ENCODE results near the gene HHIP. TPM values are rescaled to one million over a fixed set of nuclear protein-coding genes. Genes with fewer than 3 reads are reported as not detected.
"Not testable (repeated sequence)": the region's sequence is repeated elsewhere in the genome, so short reads cannot be mapped to it uniquely, and the experiment has no call there.

Gene HHIP
- total RNA-seq, 4 donors from 2014 or later = 0.25 to 0.70 (median 0.28) TPM

DNA sequence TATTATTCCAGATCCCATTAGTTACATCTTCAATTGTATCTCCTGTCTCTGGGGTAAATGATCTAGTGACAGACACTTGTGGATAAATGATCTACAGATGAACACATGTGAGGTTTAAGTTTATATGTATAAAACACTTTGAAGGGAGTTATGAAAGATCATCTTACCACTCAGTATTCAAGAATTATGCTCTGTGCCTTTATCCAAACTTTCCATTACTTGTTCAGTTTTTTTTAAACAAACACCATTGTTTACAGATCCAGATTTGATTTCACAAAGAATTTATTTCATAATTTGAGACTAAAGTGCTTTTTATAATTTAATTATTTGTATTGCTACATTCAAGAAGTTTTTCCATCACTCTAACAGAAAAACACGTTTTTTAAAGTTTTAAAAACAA is 142.5 kb downstream of the HHIP start:
- Histone ChIP-seq H3K36me3 (no peaks in the 10 kb centered on the region), H3K9me3 (no peaks in the 10 kb centered on the region), H3K4me3 (no peak overlapping the region), H3K27me3 (no peaks in the 10 kb centered on the region), H3K4me1 (no peaks in the 10 kb centered on the region), H3K27ac (no peak overlapping the region)
- in situ Hi-C loops (cut with MboI; ENCODE audit: low sequenced_read_pairs in 4 of 4) (no loop called here), intact Hi-C loops (cut with DNase I; ENCODE audit: low total_unique reads) (no loop called here)
- TF ChIP-seq, protein P1, sequence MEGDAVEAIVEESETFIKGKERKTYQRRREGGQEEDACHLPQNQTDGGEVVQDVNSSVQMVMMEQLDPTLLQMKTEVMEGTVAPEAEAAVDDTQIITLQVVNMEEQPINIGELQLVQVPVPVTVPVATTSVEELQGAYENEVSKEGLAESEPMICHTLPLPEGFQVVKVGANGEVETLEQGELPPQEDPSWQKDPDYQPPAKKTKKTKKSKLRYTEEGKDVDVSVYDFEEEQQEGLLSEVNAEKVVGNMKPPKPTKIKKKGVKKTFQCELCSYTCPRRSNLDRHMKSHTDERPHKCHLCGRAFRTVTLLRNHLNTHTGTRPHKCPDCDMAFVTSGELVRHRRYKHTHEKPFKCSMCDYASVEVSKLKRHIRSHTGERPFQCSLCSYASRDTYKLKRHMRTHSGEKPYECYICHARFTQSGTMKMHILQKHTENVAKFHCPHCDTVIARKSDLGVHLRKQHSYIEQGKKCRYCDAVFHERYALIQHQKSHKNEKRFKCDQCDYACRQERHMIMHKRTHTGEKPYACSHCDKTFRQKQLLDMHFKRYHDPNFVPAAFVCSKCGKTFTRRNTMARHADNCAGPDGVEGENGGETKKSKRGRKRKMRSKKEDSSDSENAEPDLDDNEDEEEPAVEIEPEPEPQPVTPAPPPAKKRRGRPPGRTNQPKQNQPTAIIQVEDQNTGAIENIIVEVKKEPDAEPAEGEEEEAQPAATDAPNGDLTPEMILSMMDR (IDR thresholded peaks at IDR 0.05 in 4 of 5, conservative IDR thresholded peaks at IDR 0.05 in 1 of 5) = no peak
- TF ChIP-seq POLR2A (IDR thresholded peaks at IDR 0.05) = no peak
- no peak for ATAC-seq
- no peak for DNase-seq

DNA sequence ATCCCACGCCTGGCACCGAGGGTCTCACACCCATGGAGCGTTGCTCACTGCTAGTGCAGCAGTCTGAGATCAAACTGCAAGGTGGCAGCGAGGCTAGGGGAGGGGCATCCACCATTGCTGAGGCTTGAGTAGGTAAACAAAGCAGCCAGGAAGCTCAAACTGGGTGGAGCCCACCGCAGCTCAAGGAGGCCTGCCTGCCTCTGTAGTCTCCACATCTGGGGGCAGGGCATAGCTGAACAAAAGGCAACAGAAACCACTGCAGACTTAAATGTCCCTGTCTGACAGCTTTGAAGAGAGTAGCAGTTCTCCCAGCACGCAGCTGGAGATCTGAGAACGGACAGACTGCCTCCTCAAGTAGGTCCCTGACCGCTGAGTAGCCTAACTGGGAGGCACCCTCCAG is 146.0 kb downstream of the HHIP start:
- H3K4me1 ChIP-seq; in situ Hi-C loops (cut with MboI; ENCODE audit: low sequenced_read_pairs in 4 of 4); ATAC-seq; DNase-seq; H3K27me3 ChIP-seq; H3K27ac ChIP-seq; intact Hi-C loops (cut with DNase I; ENCODE audit: low total_unique reads); H3K4me3 ChIP-seq; H3K9me3 ChIP-seq; H3K36me3 ChIP-seq: not testable (repeated sequence)
